GM10248 (cell line): ENCODE measurements around the gene FAM229A.

Source experiments
- CTCF ChIA-PET: fragments of 300-600 bp; sonication (Branson Sonifier 250); formaldehyde crosslinking; extraction: SDS; loops from one replicate; lab custom pipeline; 2021; ENCODE audit warnings: antibody characterized with exemption; lab: Yijun Ruan, JAX
- POLR2A ChIA-PET: fragments of 350-650 bp; sonication (Branson Sonifier 250); formaldehyde crosslinking; extraction: SDS; loops from one replicate; lab custom pipeline; 2020; ENCODE audit warnings: antibody characterized with exemption; lab: Yijun Ruan, JAX
- DNase-seq: peaks from one replicate; pipeline ENCODE4 v3.0.0; 2012; ENCODE audit errors: extremely low spot score
- TF ChIP-seq, protein P1 (sequence below): IDR thresholded peaks from 2 replicates; pipeline ENCODE4 v1.5.1; 2012; ENCODE audit warnings: mild to moderate bottlenecking, low read depth; ENCODE audit errors: extremely low read depth, missing control alignments, control extremely low read depth

The FAM229A gene

DNA sequence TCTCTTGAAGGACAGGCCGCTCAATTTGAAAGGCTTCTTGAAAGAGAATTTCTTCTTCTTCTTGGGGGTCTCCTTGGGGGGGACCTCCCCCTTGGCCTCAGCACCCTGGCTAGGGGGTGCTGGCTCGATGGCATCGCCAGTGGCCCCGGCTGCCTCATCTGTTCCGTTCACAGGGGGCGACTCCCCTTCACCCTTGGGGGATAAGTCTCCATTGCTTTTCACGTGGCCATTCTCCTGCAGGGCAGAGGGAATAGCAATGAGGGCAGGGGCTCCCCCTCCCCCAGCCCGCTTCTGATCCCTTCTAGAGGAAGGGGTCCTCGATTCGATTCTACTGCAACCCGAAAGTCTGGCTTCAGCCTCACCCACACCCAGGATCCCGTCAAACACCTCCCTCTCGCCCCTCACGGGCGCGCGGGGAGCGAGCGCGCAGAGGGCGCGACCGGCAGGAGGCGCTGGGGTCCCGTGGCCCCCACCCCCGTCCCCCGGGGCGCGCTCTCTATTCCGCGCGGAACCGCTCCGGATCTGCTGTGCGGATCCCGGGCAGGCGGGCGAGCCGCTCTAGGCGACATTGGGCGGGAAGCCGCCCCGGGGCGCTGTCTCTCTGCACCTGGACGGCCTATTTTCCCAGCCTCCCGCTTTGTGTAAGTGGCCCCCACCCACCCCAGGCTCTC, 27.3 kb downstream of the FAM229A start:
- TF ChIP-seq, protein P1, sequence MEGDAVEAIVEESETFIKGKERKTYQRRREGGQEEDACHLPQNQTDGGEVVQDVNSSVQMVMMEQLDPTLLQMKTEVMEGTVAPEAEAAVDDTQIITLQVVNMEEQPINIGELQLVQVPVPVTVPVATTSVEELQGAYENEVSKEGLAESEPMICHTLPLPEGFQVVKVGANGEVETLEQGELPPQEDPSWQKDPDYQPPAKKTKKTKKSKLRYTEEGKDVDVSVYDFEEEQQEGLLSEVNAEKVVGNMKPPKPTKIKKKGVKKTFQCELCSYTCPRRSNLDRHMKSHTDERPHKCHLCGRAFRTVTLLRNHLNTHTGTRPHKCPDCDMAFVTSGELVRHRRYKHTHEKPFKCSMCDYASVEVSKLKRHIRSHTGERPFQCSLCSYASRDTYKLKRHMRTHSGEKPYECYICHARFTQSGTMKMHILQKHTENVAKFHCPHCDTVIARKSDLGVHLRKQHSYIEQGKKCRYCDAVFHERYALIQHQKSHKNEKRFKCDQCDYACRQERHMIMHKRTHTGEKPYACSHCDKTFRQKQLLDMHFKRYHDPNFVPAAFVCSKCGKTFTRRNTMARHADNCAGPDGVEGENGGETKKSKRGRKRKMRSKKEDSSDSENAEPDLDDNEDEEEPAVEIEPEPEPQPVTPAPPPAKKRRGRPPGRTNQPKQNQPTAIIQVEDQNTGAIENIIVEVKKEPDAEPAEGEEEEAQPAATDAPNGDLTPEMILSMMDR: peak; percentile 94
- peak; percentile 72 for DNase-seq
- ChIA-PET CTCF (interaction anchor here (0.7 to 3.7 kb wide), 7 partner anchors 12 to 36 kb away, joined by 3 to 27 read pairs (median 7); no protein-coding TSS in a partner anchor), POLR2A (interaction anchor here (0.5 to 3.7 kb wide), 29 partner anchors 11 to 618 kb away, joined by 3 to 92 read pairs (median 8); partner anchors contain the start of genes CCDC28B, HDAC1, IQCC and LCK)

DNA sequence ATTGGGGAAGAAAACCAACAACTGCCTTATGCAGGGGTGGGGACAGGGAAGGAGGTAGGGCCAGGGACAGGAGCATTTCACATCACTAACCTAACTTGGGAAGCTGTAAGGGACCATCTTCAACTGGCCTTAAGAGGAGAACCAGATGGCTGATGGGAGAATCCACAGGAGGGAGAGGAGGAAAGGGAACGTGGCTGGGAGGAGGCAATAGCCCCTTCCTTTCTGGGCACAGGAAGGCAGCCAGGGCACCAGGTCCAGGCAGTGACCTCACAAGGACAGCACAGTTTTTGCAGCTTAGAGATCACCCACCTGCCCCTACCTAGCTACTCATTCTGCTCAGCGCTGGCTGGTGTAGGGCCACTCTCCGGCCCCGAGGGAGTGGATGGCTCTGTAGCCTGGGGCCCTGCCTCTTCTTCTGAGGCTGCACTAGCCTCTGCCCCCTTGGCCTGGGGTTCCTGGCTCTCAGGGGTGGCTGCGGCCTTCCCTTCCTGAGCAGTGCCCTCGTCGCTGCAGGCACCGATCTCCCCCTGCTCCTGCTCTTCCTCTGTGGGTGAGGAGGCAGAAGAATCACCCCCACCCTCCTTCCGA, 27.9 kb downstream of the FAM229A start:
- CTCF ChIA-PET: interaction anchor here (0.8 to 3.7 kb wide), 6 partner anchors 11 to 75 kb away, joined by 3 to 27 read pairs (median 3); no protein-coding TSS in a partner anchor
- no peak for DNase-seq
- TF ChIP-seq, protein P1: no peak
- POLR2A ChIA-PET: interaction anchor here (0.6 to 3.7 kb wide), 7 partner anchors 12 to 246 kb away, joined by 3 to 31 read pairs (median 5); no protein-coding TSS in a partner anchor

DNA sequence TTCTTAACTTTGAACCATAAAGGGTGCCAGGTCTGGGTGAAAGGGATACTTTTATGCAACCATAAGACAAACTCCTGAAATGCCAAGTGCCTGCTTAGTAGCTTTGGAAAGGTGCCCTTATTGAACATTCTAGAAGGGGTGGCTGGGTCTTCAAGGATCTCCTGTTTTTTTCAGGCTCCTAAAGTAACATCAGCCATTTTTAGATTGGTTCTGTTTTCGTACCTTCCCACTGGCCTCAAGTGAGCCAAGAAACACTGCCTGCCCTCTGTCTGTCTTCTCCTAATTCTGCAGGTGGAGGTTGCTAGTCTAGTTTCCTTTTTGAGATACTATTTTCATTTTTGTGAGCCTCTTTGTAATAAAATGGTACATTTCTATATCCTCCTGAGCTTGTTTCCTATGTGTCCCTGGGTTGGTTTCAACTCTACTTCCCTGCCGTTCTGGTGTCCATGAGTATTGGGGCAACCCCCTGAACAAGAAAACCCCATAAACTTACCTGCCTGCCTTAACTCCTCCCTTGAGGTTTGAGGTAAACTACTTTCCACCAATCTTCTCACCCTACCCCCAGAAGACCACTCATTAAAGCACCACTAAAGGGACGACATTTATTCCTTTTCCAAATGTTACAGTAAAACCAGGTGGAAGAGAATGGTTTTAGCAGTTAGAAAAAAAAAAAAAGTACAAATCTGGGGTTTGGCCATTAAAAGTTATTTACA, 28.9 kb downstream of the FAM229A start:
- ChIA-PET POLR2A (interaction anchor here (0.6 to 3.7 kb wide), 8 partner anchors 11 to 133 kb away, joined by 3 to 31 read pairs (median 5); partner anchors contain the start of gene CCDC28B), CTCF (interaction anchor here (0.8 to 3.8 kb wide), 8 partner anchors 10 to 118 kb away, joined by 3 to 27 read pairs (median 6); no protein-coding TSS in a partner anchor)

DNA sequence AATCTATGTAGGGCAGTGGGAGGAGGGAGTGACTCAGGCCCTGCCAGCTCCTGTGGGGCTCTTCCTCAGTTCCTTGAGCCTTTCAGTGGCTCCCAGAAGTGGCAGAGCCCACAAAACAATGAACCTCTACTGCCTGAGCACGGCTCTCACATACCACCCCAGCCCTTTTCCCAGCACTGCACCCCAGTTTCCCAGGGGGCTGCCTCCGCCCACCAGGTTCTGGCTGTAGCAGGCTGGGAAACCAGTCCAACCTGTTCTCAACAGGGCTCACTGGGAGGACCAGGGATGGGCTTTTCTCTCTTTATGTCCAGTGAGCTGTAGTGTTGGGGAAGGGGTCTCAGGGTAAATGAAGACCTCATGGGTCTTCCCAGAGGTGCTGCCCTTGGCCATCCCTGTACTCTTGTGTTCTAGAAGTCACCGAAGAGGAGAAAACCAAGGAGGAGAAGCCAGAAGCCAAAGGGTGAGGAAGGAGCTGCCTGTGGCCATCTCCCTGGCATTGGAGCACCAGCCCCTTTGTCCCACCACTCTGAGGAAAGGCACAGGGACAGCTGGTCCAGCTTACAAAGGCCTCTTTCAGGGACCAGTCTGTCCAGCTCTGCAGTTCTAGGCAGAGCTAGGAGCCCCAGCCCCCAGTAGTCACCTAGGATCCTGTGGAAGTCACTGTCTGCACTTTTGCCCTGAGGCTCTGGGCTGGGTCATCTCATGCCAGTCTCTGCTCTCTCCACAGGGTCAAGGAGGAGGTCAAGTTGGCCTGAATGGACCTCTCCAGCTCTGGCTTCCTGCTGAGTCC, 29.8 kb downstream of the FAM229A start:
- TF ChIP-seq, protein P1: no peak
- CTCF ChIA-PET: interaction anchor here (0.6 to 3.8 kb wide), 7 partner anchors 10 to 117 kb away, joined by 3 to 27 read pairs (median 7); no protein-coding TSS in a partner anchor
- POLR2A ChIA-PET: interaction anchor here (0.5 to 3.7 kb wide), 7 partner anchors 10 to 140 kb away, joined by 3 to 31 read pairs (median 4); partner anchors contain the start of gene CCDC28B
- no peak for DNase-seq

More for the DNA sequence above, 28.9 kb downstream of the FAM229A start:
- TF ChIP-seq, protein P1: no peak
- no peak for DNase-seq

DNA sequence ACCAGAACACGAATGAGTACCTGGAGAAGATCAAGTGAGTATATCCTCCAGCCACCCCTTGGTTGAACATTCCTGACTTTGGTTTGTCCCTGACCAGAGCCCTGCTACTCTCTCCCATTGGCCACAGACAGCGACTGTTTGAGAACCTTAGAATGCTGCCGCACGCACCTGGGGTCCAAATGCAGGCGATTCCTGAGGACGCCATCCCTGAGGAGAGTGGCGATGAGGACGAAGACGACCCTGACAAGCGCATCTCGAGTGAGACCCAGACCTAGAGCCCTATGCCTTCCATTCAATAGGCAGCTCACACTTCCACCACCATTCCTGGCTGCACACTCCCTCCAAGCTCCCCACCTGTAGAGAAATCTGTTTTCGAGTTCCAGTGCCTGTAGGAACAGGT, 30.7 kb downstream of the FAM229A start:
- TF ChIP-seq, protein P1: no peak
- DNase-seq: no peak
- CTCF ChIA-PET: interaction anchor here (0.6 to 3.8 kb wide), 7 partner anchors 9 to 116 kb away, joined by 3 to 27 read pairs (median 3); no protein-coding TSS in a partner anchor
- POLR2A ChIA-PET: interaction anchor here (0.5 to 3.7 kb wide), 6 partner anchors 9 to 139 kb away, joined by 3 to 31 read pairs (median 4); partner anchors contain the start of gene HDAC1
